BJ (cell line): ENCODE data around the gene CD84. TPM values are rescaled to one million over a fixed set of nuclear protein-coding genes. Genes with fewer than 3 reads are reported as not detected.
"Not testable (repeated sequence)": the region's sequence is repeated elsewhere in the genome, so short reads cannot be mapped to it uniquely, and the experiment has no call there.

Experiments
- CTCF ChIA-PET: fragments of 350-600 bp; formaldehyde crosslinking; extraction: SDS; loops from one replicate; lab custom pipeline; 2021; ENCODE audit warnings: antibody characterized with exemption, inconsistent platforms; lab: Yijun Ruan, JAX
- POLR2A ChIA-PET: fragments of 300-600 bp; sonication (Branson Sonifier 250); formaldehyde crosslinking; extraction: SDS; loops from one replicate; lab custom pipeline; 2021; ENCODE audit warnings: antibody characterized with exemption; lab: Charles Lee
- DNase-seq: peaks from one replicate; pipeline ENCODE4 v3.0.0-alpha.2; 2011; ENCODE audit warnings: low read depth
- H3K27me3 ChIP-seq: 2 replicates; pipeline ENCODE4 v1.6.0; 2011; ENCODE audit warnings: low read length; ENCODE audit not compliant: control insufficient read depth, insufficient read depth
- H3K36me3 ChIP-seq: 2 replicates; pipeline ENCODE4 v1.5.1; 2011; ENCODE audit warnings: low read length; ENCODE audit not compliant: control insufficient read depth, insufficient read depth
- H3K4me3 ChIP-seq: 2 replicates; pipeline ENCODE4 v1.5.1; 2011; ENCODE audit warnings: low read depth, mild to moderate bottlenecking, control low read depth, low read length
- CTCF ChIP-seq: IDR thresholded peaks from 2 replicates; pipeline ENCODE4 v1.5.1; 2011; ENCODE audit warnings: low read depth, mild to moderate bottlenecking, control low read depth, inconsistent platforms, low read length, moderate library complexity; ENCODE audit not compliant: insufficient read depth
- polyA plus RNA-seq: library from polyadenylated mRNA; depleted of rRNA; stranded (reverse); fragments of >200 nt; gene quantifications from 2 replicates; pipeline ENCODE4 v1.2.3, GENCODE V29; 2011

The CD84 gene
- polyA plus RNA-seq, 1 experiment = not detected

- Histone ChIP-seq H3K27me3 (no peaks in the 10 kb centered on the region), H3K36me3 (no peaks in the 10 kb centered on the region), H3K4me3 (no peak overlapping the region)
- TF ChIP-seq CTCF = no peak
- CTCF ChIA-PET = no interaction called here
- POLR2A ChIA-PET = no interaction called here
- DNase-seq = no peak
Observed at GRCh38 chr1:160534823-160535605, 44.3 kb downstream of the CD84 start.

DNA sequence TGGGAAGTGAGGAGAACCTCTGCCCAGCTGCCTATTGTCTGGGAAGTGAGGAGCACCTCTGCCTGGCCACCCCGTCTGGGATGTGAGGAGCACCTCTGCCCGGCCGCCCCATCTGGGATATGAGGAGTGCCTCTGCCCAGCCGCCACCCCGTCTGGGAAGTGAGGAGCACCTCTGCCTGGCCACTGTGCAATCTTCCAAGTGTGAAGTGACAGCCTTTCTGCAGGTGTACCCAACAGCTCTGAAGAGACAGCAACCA, 46.8 kb downstream of the CD84 start:
- CTCF ChIA-PET, H3K27me3 ChIP-seq, DNase-seq, H3K36me3 ChIP-seq, POLR2A ChIA-PET, H3K4me3 ChIP-seq: not testable (repeated sequence)

DNA sequence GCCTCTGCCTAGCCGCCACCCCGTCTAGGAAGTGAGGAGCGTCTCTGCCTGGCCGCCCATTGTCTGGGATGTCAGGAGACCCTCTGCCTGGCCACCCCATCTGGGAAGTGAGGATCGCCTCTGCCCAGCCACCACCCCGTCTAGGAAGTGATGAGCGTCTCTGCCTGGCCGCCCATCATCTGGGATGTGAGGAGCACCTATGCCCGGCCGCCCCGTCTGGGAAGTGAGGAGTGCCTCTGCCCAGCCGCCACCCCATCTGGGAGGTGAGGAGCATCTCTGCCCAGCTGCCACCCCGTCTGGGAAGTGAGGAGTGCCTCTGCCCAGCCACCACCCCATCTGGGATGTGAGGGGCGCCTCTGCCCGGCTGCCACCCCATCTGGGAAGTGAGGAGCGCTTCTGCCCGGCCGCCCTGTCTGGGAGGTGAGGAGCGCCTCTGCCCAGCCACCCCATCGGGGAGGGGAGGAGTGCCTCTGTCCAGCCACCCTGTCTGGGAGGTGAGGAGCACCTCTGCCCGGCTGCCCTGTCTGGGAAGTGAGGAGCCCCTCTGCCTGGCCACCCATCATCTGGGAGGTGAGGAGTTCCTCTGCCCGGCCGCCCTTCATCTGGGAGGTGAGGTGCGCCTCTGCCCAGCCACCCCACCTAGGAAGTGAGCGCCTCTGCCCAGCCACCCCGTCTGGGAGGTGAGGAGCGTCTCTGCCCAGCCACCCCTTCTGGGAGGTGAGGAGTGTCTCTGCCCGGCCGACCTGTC, 47.3 kb downstream of the CD84 start:
- H3K27me3 ChIP-seq, DNase-seq, POLR2A ChIA-PET, H3K36me3 ChIP-seq, H3K4me3 ChIP-seq, CTCF ChIA-PET: not testable (repeated sequence)

DNA sequence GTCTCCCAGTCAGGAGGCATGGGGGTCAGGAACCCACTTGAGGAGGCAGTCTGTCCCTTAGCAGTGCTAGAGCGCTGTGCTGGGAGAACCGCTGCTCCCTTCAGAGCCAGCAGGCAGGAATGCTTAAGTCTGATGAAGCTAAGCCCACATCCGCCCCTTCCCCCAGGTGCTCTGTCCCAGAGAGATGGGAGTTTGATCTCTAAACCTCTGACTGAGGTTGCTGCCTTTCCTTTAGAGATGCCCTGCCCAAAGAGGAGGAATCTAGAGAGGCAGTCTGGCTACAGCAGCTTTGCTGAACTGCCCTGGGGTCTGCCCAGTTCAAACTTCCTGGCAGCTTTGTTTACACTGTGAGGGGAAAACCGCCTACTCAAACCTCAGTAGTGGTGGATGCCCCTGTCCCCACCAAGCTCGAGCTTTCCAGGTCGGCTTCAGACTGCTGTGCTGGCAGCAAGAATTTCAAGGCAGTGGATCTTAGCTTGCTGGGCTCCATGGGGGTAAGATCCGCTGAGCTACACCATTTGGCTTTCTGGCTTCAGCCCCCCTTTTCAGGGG, 49.8 kb downstream of the CD84 start:
- H3K27me3 ChIP-seq, POLR2A ChIA-PET, CTCF ChIA-PET, H3K36me3 ChIP-seq, H3K4me3 ChIP-seq, DNase-seq: not testable (repeated sequence)

DNA sequence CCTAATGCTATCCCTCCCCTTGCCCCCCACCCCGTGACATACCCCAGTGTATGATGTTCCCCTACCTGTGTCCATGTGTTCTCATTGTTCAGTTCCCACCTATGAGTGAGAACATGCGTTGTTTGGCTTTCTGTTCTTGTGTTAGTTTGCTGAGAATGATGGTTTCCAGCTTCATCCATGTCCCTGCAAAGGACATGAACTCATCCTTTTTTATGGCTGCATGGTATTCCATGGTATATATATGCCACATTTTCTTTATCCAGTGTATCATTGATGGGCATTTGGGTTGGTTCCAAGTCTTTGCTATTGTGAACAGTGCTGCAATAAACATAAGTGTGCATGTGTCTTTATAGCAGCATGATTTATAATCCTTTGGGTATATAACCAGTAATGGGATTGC, 55.5 kb downstream of the CD84 start:
- DNase-seq, H3K27me3 ChIP-seq, H3K4me3 ChIP-seq, H3K36me3 ChIP-seq, POLR2A ChIA-PET: not testable (repeated sequence)
- CTCF ChIA-PET = interaction anchor here (0.5 kb wide), 1 partner anchor 12 kb away, joined by 3 read pairs; no protein-coding TSS in a partner anchor

- ChIA-PET CTCF (interaction anchor here (0.7 kb wide), 1 partner anchor 461 kb away, joined by 3 read pairs; no protein-coding TSS in a partner anchor), POLR2A (no interaction called here)
- DNase-seq = no peak
- Histone ChIP-seq H3K27me3 (no peaks in the 10 kb centered on the region), H3K36me3 (no peaks in the 10 kb centered on the region), H3K4me3 (no peak within 1 kb of the TSS)
- no peak for TF ChIP-seq CTCF
Observed at GRCh38 chr1:160522622-160523345, 56.5 kb downstream of the CD84 start, which contains the start of gene SLAMF6. SLAMF6 (minus strand) TSS chr1:160523255; CDS start chr1:160523192, 63 bp downstream.

- no peak for TF ChIP-seq CTCF
- Histone ChIP-seq H3K27me3 (no peaks in the 10 kb centered on the region), H3K36me3 (no peaks in the 10 kb centered on the region), H3K4me3 (no peak overlapping the region)
- ChIA-PET POLR2A (no interaction called here), CTCF (interaction anchor here (0.7 kb wide), 1 partner anchor 461 kb away, joined by 3 read pairs; no protein-coding TSS in a partner anchor)
- DNase-seq = no peak
Observed at GRCh38 chr1:160522136-160522535, 57.2 kb downstream of the CD84 start.
